ENCODE results near the gene CLEC4F.

CLEC4F gene

GRCh38 chr2:70765507-70765906 lies 54.9 kb downstream of the CLEC4F start:
- no peak overlapping the region for H3K4me3 ChIP-seq (ENCODE audit: low read depth, low read length)
- in situ Hi-C loops (cut with HindIII; ENCODE audit: low sequenced_read_pairs): no loop called here
- no peak for DNase-seq (ENCODE audit: low read depth, low spot score)
- TF ChIP-seq, protein P1, sequence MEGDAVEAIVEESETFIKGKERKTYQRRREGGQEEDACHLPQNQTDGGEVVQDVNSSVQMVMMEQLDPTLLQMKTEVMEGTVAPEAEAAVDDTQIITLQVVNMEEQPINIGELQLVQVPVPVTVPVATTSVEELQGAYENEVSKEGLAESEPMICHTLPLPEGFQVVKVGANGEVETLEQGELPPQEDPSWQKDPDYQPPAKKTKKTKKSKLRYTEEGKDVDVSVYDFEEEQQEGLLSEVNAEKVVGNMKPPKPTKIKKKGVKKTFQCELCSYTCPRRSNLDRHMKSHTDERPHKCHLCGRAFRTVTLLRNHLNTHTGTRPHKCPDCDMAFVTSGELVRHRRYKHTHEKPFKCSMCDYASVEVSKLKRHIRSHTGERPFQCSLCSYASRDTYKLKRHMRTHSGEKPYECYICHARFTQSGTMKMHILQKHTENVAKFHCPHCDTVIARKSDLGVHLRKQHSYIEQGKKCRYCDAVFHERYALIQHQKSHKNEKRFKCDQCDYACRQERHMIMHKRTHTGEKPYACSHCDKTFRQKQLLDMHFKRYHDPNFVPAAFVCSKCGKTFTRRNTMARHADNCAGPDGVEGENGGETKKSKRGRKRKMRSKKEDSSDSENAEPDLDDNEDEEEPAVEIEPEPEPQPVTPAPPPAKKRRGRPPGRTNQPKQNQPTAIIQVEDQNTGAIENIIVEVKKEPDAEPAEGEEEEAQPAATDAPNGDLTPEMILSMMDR (IDR thresholded peaks at IDR 0.05; ENCODE audit: low read depth, low read length): no peak

GRCh38 chr2:70759446-70759845 lies 61.0 kb downstream of the CLEC4F start:
- TF ChIP-seq, protein P1 (IDR thresholded peaks at IDR 0.05; ENCODE audit: low read depth, low read length): no peak
- DNase-seq (ENCODE audit: low read depth, low spot score): no peak

More at GRCh38 chr2:70759446-70759845, 61.0 kb downstream of the CLEC4F start:
- H3K4me3 ChIP-seq (ENCODE audit: low read depth, low read length): no peak overlapping the region
- in situ Hi-C loops (cut with HindIII; ENCODE audit: low sequenced_read_pairs): no loop called here

Data from astrocyte of the spinal cord (primary cell).